HG03064 (cell line): ENCODE data around the gene TRIM45.
"Not testable (repeated sequence)": the region's sequence is repeated elsewhere in the genome, so short reads cannot be mapped to it uniquely, and the experiment has no call there.

Source experiments
- ATAC-seq: cut with Tn5 transposase; IDR thresholded peaks from one replicate; pipeline ENCODE4 v1.9.1; 2021; ENCODE audit warnings: low read depth; ENCODE audit not compliant: unreplicated experiment

Gene TRIM45

DNA sequence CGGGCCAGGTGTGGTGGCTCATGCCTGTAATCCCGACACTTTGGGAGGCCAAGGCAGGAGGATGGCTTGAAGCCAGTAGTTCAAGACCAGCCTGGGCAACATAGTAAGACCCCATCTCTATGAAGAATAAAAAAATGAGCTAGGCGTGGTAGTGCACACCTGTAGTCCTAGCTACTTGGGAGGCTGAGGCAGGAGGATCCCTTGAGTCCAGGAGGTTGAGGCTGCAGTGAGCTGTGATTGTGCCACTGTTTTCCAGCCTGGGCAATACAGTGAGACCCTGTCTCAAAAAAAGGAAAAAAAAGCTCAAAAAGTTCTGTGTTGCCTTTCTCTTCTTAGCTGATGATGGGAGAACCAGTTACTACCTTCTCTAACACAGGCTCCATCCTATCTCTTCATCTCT, 19.7 kb downstream of the TRIM45 start:
- not testable (repeated sequence) for ATAC-seq

DNA sequence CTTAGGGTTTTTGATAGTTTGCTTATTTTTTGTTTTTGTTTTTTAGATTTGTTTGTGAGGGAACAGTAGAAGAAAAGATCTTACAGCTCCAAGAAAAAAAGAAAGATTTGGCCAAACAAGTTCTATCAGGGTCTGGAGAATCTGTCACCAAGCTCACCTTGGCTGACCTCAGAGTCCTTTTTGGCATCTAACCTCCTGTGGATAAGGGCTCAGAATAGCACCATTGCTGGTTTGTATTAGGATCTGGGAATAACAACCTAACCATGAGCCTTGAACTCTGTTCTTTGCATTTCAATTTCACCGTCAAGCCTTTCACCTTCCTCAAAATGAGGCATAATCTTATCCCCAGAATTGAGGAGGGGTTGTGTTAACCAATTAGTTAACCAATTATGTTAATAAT, 20.2 kb downstream of the TRIM45 start:
- ATAC-seq = no peak

DNA sequence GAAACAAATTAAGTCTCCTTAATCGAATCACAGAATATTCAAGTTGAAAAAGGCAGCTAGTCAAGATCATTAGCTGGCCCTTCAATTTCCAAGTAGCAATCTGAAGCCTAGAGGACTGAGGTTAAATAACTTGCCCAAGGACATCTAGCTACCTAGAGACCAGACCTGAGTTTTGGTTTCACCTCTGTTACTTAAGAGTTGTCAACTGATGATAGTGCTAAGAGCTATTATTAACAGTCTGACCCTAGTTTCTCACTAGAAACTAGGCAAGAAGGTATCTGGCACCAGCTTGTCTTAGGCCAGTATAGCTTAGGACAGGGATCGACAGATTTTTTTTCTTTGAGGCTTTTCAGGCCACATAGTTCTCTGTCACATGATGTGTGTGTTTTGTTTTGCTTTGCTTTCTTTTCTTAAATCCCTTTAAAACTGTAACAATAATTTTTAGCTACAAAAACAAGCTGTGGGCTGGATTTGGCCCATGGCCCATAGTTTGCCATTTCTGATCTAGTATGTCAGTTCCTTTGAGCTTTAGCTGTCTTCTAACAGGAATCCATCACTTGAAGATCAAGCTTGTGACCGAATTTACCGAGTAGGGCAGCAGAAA, 23.2 kb downstream of the TRIM45 start:
- no peak for ATAC-seq

DNA sequence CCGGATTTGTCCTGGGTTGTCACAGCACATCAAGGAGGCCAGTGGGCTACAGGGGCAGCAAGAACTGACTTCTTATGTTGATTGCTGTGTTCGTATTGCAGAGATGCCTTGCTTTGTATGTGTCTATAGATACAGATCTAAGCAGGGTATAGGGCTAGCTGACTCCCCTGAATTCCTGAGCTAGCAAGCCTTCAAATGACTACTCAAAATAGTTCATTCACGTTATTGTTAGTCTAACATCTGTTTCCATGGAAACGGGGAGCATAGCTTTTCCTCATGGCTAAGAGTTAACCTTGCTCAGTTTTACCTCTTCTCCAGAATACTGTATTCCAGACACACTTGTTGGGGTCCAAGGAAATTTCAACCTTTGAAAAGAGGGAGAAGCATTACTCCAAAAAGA, 24.1 kb downstream of the TRIM45 start:
- no peak for ATAC-seq

DNA sequence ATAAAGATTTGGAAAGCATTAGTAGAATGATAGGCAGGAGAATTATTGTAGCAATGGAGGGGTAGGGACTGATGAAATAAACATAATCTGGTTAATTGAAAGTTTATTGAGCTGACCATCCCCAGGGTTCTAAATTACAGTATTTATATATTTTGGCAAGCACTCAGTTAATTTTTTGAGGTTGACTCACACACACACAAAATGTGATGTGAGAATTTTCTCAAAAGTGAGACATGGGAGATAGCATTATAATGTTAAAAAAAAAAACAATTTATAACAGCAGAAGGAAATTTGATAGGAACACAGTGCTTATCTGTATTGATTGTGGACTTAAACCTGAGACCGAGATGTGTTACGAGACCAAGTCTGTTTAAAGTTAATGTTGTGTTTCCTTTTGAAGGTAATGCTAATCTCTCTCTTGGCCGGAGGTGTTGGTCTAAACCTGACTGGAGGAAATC, 24.6 kb downstream of the TRIM45 start:
- no peak for ATAC-seq

DNA sequence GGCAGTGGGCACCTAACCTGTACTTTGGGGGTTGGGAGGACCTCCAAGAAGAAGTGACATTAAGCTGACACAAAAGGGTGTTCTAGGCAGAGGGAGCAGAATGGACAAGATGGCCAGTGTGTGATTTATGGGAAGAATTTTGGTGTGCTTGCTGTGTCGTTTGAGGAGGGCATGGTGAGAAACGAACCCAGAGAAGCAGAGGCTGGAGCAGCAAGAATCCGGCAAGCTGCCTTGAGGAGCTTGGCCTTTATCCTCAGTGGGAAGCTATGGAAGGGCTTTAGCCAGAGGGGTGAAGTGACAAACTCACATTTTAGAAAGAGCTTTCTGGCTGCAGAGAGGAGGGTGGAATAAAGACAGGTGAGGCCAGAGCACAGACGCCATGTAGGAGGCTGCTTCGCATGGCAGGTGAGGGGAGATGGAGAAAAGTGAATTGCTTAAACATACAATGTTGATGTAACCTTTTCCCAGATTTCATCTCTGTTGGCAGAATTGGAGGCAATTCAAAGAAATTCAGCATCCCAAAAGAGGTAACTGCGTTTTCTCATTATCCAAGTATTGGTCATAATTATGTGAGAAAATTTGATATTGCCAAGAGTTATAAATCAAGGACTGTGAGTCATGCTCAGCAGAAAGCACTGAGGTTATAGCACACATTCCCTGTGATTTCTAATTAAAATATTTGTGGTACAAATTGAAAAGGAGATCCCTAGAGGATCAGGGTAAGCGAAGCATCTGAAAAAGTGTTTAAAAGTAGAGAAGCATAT, 26.5 kb downstream of the TRIM45 start:
- ATAC-seq = no peak

DNA sequence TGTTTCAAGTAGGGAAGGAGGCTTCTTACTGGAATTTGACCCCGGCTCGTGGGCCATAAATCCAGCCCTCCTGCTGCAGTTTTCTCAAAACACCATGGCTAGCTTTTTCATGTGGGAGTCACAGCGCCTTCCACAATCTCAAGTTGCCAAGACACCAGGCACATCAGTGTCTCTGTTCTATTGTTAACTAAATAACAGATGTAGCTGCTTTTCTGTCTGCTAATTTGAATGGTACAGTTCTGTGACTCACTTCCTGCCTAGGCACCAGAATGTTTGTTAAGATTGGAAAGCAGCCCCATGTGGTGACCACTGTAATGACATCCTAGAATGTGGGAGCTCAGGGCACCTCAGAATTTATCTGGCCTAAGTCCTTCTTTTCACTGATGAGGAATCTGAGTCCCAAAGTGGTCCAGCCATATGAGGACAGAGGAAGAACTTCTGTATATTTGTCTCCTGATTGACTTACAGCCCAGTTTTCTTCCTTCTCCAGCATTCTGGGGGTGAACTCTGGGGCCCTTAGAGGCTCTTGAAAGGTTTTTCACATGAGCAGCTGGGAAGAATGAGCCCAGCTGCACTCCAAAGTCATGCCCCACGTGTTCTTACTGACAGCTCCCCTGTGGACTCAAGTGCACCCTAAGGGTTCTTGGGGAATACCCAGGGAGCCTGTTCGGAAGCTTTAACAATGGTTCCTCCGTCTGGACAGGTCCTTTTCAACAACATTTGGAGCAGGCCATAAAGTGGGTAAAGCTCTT, 27.5 kb downstream of the TRIM45 start:
- ATAC-seq = peak; percentile 70

DNA sequence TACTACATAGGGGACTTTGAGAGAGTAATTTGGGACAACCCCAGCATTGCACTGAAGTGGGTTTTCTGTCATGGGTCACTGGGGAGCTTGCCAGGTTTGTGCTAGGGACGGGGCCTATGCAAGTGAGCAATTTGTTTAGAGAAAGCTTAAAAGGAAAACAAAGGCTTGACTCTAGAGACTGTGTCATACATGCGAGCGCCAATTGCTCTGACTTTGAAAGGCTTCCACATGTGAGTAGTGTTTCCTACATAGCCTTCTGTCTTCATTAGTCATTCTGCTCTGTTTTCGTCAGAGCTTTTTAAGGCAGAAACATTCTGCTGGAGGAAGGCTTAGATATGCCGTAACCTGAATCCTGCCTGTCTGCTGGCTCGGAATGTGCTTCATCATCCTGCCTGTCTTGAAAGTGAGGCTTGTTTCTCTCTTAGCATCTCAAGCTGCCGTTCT, 28.4 kb downstream of the TRIM45 start:
- ATAC-seq = no peak

DNA sequence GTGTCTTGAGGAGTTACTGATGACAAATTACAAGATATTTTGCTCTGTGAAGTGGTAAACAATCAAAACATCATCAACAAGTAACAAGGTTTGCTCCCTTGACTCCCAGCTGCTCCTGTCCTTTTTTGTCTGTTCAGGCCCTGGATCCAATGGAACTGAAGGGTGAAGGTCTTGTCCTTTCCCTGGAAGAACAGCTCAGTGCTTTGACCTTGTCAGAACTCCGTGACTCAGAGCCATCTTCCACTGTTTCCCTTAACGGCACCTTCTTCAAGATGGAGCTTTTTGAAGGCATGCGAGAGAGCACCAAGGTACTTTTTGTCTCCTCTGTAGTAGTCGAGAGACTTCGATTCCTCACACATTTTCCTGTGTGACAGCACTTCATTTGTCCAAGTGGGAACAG, 29.0 kb downstream of the TRIM45 start:
- ATAC-seq = no peak

DNA sequence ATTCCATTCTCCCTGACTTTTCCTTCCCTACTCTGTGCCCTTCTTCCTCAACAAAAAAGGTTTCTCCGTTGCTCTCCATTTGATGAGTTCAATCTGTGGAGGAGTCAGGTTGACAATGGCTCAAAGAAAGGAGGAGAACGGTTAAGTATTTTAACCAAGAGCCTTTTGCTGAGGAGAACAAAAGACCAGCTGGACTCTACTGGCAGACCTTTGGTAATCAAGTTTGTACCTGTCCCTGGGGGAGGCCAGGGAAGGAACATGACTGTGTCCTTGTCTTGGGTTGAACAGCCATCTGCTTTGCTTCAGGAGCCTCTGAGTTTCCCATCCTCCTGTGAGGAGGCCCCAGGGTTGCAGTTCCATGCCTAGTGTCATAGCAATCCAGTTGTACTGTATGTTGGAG, 31.6 kb downstream of the TRIM45 start:
- no peak for ATAC-seq

DNA sequence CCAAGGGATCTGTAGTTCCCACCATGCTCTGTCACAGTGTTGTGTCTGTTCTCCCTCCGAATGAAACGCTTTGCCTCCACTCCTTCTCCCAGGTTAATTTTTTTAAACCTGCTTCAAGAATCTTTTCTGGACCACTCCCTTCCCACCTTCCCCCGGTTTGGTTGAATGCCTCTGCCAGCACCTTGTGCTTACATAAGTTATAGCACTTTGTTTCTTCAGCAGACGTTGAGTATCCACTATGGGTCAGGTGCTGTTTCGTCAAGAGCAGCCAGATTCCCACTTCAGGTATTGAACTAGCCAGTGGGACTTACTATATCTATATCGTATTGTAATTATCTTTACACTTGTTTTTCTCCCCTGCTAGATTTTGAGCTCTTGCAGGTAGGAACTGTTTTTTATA, 33.9 kb downstream of the TRIM45 start:
- ATAC-seq = no peak

DNA sequence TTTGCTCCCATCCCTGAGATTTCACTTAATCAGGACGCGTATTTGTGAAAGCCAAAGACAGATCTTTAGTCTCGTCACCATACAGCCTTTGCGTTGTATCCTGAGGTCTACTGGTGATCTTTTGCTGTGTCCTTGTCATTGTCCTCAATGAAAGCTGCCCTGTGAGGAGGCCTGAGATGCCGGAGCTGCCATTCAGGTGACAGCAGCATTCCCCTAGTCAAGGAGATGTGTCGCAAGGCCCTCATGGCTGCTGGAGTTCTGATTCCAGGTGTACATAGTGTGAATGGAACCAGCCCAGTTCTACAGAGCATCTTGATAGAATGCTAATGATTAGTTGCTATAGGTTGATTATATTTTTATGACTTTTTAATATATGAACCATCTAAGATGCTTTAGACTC, 37.3 kb downstream of the TRIM45 start:
- ATAC-seq = no peak

DNA sequence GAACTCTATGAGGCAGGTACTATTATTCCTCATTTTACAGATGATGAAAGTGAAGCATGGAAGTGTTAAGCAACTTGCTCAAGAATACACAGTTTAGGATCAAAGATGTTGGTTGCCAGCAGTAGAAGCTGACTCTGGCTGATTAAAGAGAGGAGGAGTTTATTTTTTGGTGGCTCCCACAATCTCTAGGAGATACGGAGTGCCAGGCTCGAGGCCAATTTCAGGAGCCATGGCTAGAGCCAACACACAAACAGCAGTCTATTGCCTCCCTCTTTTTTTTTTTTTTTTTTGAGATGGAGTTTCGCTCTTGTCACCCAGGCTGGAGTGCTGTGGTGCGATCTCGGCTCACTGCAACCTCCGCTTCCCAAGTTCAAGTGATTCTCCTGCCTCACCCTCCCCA, 41.8 kb downstream of the TRIM45 start:
- ATAC-seq = no peak

DNA sequence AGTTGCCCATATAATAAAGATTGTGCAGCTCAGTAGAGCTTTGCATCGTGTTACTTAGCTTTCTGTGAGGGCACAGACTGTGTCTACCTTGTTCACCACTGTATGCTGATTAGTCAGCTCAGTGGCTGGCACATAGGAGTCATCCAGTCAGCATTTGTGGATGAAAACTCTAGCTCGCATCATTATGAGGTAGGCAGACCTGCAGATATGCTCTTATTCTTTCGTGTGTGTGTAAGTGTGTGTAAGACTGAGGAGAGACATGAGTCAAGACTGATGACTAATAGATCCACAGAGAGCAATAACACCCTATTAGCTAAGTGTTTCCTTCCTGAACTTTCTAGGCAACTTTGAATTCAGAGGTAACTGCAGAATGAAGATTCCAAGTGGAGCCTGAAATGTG, 44.3 kb downstream of the TRIM45 start:
- no peak for ATAC-seq

DNA sequence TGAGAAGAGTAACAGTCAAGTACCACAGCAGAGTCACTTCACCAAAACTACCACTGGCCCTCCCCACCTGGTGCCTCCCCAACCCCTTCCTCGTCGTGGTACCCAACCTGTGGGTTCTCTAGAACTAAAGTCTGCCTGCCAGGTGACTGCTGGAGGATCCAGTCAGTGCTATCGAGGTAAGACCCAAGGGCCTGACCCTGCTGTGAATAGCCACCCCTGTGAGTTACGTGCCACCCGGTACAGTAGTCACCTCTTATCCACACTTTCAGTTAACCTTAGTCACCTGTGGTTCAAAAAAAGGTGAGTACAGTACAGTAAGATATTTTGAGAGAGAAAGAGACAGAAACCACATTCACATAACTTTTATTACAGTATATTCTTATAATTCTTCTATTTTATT, 44.9 kb downstream of the TRIM45 start:
- ATAC-seq = no peak

DNA sequence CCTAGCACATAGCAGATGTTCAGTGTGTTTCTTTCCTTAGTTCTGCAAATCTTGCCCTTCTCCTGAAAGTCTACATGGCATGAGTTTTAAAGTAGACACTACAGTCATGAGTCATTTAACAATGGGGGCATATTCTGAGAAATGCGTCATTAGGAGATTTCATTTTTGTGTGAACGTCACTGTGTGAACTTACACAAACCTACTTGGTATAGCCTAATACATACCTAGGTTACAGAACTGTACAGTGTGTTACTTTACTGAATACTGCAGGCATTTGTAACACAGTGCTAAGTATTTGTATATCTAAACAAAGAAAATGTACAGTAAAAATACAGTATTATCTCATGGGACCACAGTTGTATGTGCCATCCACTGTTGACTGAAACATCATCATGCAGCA, 51.4 kb downstream of the TRIM45 start:
- no peak for ATAC-seq

DNA sequence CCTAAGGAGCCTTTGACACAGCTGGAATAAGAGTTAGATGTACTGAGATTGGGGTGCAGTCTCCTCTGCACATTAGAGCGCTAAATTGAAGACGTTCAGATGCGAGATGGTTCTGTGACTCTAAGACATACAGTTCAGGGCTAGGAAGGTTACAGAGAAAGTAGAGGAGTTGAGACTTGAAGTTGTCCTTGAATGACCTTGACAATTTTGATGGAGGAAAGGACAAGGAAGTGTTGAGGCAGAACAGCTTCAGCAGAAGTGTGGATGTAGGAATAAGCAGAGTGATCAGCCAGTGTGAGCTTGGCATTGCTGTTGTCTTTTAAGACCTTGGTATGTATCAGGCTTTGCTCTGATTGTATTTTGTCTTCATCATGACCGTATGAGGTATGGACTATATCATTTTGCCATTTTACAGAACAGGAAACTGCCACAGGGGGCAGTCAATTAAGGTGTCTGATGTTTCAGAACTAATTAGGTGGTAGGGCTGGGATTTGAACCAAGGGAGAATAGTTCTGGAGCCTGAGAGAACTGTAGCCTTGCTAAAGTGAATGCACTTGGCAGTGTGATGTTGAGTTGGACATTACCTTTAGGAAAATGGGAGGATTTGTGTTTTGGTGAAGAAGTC, 52.2 kb downstream of the TRIM45 start:
- ATAC-seq = no peak

DNA sequence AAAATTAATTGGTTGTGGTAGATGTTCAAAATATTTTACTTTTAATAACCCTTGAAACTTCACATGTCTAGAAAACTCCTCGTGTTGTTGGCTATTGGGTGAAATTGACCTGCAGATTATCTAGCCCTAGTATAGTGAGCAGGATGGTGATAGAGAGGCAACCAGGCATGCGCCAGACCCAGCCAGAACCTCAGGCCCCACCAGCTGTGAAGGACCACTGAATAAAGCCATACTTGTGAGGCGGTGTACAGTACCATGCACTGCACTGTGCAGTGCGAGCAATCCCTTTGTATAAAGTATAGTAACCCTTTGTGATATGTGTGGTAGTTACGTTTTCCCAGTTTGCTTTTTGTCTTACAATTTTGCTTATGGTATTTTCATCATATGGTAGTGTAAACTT, 53.0 kb downstream of the TRIM45 start:
- ATAC-seq = no peak

DNA sequence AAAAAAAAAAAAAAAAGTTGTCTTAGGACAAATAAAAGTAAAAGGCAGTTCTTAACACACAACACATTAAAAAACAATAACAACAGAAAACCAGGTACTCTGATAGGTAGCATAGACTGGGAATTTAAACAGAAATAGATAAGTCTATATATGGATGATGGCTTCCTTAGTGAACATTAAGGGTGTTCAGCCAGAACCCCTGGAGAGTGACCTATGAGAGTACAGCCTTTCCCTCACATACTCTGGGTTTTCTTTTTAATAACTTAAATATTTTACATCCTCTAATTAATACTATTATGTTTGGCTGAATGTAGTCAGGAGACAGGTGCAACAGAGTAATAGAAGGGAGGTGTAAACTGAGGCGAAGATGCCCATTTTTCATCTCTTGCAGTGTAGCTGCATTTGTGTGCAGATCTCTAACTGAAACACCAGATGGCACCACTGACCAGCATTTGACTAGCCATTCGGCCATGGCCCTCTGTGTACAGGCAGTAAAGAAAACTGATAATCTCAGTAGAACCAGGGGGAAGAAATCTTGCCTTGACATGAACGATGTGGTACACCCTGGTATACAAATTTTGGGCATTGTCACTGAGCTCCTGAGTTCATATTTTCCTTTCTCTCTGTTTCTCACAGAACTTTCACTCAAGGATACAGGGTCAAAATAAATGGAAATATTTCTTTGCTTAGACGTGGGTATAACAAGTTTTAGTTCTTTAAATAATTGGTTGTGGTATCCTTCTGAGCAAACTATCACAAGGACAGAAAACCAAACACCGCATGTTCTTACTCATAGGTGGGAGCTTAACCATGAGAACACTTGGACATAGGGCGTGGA, 53.8 kb downstream of the TRIM45 start:
- no peak for ATAC-seq

DNA sequence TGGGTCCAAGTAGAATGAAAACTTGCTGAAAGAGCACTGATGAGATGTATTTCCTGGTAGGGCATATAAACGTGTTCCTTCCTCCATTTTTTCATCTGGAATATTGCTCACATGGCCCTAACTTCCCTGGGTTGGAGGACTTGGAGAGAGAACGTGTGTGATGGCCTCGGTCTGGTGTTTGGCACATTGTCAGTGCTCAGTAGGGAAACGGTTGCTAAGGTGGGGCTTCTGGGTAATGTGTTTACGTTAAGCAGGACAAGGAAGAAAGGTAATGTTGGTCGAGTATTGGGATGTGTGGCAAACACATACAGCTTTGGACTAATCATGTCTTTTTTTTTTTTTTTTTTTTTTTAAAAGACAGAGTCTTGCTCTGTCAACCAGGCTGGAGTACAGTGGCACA, 55.2 kb downstream of the TRIM45 start:
- ATAC-seq = no peak
